Prostate gland (tissue), 2 donors: ENCODE results near the gene DCAF16.

ENCODE experiments used
- POLR2A ChIP-seq: fragments of 450-650 bp; IDR thresholded peaks from one replicate; pipeline ENCODE4 v1.6.1; 2016; ENCODE audit warnings: antibody characterized with exemption, mild to moderate bottlenecking
- POLR2AphosphoS5 ChIP-seq: sonication (generic); formaldehyde crosslinking; IDR thresholded peaks from one replicate; pipeline ENCODE4 v1.6.1; 2017; ENCODE audit warnings: antibody characterized with exemption
- TF ChIP-seq, protein P1 (sequence below), 4 experiments: fragments of 200-600 bp in 2 of 4; fragments of 450-650 bp in 2 of 4; sonication (generic) in 2 of 4; IDR thresholded peaks; 1 replicate in 3 of 4; 2 replicates in 1 of 4; pipeline ENCODE4 v1.5.1; 2016 to 2019; ENCODE audit warnings: antibody characterized with exemption in 4 of 4, mild to moderate bottlenecking in 2 of 4, moderate library complexity in 2 of 4

DNA sequence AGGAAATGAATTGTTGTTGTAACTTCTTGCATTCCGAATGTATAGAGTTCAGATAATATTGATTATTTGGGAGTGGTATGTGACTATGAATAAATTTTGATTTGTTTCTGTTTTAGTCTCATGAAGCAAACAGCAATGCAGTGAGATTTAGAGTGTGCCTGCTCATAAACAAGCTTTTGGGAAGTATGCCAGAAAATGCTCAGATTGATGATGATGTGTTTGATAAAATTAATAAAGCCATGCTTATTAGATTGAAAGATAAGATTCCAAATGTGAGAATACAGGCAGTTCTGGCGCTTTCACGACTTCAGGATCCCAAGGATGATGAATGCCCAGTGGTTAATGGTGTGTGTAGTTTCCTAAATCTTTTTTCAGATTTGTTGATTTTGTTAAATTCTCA, 2.2 kb upstream of the DCAF16 start:
- TF ChIP-seq, protein P1, sequence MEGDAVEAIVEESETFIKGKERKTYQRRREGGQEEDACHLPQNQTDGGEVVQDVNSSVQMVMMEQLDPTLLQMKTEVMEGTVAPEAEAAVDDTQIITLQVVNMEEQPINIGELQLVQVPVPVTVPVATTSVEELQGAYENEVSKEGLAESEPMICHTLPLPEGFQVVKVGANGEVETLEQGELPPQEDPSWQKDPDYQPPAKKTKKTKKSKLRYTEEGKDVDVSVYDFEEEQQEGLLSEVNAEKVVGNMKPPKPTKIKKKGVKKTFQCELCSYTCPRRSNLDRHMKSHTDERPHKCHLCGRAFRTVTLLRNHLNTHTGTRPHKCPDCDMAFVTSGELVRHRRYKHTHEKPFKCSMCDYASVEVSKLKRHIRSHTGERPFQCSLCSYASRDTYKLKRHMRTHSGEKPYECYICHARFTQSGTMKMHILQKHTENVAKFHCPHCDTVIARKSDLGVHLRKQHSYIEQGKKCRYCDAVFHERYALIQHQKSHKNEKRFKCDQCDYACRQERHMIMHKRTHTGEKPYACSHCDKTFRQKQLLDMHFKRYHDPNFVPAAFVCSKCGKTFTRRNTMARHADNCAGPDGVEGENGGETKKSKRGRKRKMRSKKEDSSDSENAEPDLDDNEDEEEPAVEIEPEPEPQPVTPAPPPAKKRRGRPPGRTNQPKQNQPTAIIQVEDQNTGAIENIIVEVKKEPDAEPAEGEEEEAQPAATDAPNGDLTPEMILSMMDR (IDR thresholded peaks at IDR 0.05): no peak
- TF ChIP-seq POLR2A (no peak), POLR2AphosphoS5 (no peak)
